Body of pancreas (tissue), 4 donors: ENCODE data around the gene NRL.

Experiments used
- POLR2A ChIP-seq, 3 donors: fragments of 450-650 bp; IDR thresholded peaks; one replicate each; pipeline ENCODE4 v1.6.1; 2016; ENCODE audit warnings: antibody characterized with exemption in 3 of 3, mild to moderate bottlenecking in 2 of 3
- TF ChIP-seq, protein P1 (sequence below), 7 experiments: fragments of 450-650 bp in 4 of 7; fragments of 200-600 bp in 3 of 7; sonication (generic) in 3 of 7; IDR thresholded peaks; one replicate each; pipeline ENCODE4 v1.5.1; 2016 to 2019; ENCODE audit warnings: antibody characterized with exemption in 7 of 7

DNA sequence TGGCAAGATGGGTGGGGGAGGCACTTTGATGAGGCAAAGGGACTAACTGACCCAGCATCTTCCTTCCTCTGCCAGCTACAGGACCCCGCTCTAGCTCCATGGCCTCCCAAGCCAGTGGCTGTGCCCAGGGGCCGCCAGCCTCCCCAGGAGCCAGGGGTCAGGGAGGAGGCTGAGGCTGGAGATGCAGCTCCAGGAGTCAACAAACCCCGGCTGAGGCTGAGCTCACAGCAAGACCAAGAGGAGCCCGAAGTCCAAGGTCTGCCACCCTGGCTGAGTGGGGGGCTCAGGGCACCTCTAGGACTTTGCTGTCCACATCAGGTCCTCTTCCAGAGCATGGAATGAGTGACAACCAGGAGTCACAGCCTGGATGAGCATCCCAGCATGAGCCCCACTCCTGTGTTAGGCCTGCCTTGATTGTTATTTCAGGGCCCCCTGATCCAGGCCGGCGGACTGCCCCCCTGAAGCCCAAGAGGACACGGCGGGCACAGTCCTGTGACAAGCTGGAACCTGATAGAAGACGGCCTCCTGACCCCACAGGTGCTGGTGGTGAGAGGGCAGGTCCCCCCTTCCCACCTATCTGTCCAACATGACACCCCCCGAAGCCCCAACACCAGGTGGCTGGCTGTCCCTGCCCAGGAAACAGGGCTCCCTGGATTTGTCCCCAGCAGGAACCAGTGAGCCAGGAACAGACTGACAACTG lies 45.9 kb downstream of the NRL start:
- TF ChIP-seq, protein P1, sequence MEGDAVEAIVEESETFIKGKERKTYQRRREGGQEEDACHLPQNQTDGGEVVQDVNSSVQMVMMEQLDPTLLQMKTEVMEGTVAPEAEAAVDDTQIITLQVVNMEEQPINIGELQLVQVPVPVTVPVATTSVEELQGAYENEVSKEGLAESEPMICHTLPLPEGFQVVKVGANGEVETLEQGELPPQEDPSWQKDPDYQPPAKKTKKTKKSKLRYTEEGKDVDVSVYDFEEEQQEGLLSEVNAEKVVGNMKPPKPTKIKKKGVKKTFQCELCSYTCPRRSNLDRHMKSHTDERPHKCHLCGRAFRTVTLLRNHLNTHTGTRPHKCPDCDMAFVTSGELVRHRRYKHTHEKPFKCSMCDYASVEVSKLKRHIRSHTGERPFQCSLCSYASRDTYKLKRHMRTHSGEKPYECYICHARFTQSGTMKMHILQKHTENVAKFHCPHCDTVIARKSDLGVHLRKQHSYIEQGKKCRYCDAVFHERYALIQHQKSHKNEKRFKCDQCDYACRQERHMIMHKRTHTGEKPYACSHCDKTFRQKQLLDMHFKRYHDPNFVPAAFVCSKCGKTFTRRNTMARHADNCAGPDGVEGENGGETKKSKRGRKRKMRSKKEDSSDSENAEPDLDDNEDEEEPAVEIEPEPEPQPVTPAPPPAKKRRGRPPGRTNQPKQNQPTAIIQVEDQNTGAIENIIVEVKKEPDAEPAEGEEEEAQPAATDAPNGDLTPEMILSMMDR (IDR thresholded peaks at IDR 0.05), result no peak
- no peak for TF ChIP-seq POLR2A (IDR thresholded peaks at IDR 0.05)
